GM19023 (cell line): Measurements from ENCODE around the gene PRRX2.

Source experiments
- ATAC-seq: cut with Tn5 transposase; IDR thresholded peaks from one replicate; pipeline ENCODE4 v1.9.1; 2021; ENCODE audit warnings: mild to moderate bottlenecking, moderate library complexity; ENCODE audit not compliant: unreplicated experiment

PRRX2 gene

GRCh38 chr9:129676975-129677374 is 11.5 kb downstream of the PRRX2 start:
- ATAC-seq: no peak

DNA sequence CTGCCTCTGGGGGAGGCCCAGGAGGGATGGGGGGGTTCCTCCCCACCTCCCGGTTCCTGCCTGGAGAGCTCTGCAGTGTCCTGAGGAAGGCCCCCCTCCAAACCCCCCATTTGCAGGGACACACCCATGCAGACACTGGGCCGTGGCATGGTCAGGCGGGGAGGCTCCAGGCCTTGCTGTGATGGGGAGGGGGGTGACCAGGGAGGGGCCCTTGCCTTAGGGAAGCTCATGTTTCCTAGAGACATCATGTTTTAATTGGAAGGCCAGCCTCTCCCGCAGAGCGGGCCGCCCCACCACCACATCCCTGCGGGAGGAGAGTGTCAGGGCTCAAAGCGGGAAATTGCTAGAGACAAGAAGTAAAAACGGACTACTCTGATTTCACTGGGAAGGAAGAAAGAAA is 12.0 kb downstream of the PRRX2 start:
- ATAC-seq: no peak

DNA sequence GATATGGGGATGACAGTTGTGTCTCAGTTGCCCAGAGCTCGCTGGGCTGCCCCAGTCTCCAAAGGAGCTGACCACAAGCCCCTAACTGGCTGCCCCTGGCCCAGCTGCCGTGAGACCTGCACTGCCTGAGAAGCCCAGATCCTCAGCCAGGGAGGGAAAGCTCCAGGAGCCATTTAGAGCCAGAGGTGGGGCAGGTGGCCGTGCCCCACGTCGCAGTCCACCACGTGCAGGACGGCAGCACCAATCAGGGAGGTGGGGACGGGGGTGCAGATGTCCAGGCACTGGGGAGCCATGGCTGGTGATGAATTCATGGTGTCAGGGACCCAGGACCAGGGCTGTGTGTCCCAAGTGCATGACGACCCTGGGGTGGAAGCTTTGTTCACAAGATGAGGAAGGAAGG is 13.4 kb downstream of the PRRX2 start:
- ATAC-seq: no peak

GRCh38 chr9:129679537-129679936 is 14.1 kb downstream of the PRRX2 start:
- no peak for ATAC-seq

DNA sequence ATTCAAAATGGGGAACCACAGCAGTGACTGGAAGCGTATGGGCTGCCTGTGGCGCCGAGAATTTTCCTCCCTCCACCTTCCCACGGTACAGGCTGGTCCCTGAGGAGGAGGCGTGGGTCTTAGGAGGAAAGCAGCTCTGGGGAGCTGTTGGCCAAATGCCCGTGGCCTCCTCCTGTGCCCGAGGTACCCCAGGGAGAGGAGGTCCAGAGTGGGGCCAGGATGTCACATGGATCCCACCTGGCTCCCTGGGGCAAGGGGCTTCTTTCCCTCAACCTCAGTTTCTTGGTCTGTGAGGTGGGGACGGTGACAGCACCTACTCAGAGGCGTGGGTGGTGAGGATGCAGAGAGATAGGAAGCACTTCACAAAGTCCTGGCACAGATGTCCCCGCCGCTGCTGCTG is 16.5 kb downstream of the PRRX2 start:
- no peak for ATAC-seq

DNA sequence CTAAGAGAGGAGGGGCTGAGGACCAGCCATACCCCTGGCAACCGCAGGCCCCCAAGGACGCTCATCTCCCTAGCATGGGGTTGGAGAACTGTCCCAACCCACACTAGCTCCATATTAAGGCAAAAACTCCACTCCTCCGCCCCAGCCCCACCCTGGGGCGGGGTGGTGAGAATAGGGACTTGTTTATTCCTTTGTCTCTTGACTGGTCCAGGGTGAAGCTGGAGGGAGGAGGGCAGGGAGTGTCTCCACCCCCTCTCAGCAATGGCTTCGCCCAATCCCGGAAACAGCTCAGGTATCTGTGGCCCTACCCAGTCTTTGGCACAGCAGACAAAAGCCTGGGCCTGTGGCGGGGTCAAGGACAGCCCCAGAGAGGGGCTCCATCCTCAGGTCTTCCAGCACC is 16.9 kb downstream of the PRRX2 start:
- ATAC-seq: no peak

- no peak for ATAC-seq
These were observed 19.9 kb downstream of the PRRX2 start for GRCh38 chr9:129685220-129685932.

DNA sequence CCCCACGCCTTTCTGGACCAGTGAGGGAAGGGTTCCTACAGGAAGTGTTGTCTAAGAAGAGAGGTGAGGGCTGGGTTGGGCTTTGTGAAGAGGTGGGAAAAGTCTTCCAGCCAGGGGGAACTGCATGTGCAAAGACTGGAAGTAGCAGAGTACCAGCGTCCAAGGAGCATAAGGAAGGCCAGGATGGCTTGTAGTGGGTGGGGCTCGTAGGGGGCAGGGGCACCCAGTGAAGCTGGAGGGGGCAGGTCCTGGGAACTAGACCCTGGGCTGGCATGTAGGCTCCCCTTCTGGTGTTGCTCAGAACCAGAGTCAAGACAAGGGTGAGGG is 20.4 kb downstream of the PRRX2 start:
- ATAC-seq: no peak

DNA sequence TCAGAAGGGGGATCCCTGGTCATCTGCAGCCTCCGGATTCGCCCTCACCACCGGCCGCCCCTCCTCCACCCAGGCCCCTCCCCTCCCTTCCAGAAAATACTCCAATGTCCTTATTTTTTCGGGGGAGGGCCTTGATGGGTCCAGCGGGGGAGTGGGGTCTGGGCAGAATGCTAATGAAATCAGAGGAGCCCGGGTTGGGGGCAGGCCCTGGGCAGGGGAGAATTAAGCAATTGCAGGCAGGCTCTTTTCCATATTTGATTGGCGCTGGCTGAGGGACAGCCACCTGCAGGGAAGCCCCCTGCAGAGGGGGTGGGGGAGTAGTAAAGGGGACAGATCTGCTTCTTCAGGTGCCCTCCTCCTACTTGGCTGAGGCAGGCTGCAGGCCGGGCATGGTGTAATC is 21.3 kb downstream of the PRRX2 start:
- ATAC-seq: no peak

- no peak for ATAC-seq
These were observed 21.9 kb downstream of the PRRX2 start for GRCh38 chr9:129687391-129687790.

DNA sequence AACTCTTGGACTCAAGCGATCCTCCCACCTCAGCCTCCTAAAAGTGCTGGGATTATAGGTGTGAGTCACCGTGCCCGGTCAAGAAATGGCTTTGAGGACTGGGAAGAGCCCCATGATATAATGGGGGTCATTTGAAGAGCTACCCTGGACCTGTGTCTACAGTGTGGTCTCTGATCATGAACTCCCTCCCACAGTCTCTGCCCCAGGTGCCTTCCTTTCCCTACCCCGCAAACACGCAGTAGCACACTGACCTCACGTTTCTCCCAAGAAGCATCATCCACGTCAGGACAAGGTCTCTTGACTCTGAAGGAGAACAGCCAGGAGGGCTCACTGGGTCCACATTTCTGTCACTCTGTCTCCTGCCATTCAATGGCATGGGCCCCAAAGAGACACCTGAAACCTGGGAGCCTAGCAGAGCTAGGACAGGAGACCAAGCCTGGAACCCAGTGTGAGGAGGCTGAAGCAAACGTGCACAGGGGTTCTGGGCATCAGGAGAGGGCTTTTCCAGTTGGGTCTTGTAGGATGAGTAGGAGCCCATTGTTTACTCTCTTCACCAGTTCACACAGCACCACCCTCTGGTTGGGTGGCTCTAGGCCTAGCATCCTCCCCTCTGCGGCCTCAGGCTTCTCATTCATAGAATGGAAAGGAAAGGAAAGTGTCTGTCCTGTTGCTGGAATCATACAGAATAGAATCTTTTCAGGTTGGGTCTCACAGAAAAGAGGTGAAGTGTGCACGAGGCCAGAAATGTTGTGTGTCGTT is 23.0 kb downstream of the PRRX2 start:
- no peak for ATAC-seq

DNA sequence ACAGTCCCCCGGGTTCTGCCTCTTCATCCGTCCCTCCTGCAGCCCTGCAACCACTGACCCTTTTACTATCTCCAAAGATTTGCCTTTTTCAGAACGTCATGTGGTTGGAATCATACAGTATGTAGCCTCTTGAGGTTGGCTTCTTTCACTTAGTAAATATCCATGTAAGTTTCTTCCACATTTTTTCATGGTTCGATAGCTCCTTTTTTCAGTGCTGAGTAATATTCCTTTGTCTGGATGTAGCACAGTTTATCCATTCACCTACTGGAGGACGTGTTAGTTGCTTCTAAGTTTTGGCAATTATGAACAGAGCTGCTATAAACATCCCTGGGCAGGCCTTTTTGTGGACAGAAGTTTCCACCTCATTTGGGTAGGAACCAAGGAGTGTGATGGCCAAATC is 27.1 kb downstream of the PRRX2 start:
- no peak for ATAC-seq

DNA sequence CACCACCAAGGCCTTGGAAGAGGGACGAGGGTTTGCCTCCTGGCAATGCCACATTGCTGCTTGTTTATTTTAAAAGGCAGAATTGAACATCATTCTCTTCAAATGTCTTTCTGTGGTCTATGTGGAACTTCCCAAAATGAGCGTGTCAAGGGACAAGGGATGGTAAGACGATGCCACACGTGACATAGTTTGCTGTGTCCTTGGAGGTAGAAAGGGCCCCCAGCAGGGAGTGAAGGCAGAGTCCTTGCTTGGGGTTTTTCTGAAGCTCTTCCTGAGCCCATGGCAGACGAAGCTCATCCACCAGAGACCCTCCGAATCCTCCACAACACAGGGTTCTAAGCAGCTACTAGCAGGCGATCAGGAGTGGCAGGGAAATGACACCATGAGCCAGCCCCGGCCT is 28.3 kb downstream of the PRRX2 start:
- no peak for ATAC-seq

DNA sequence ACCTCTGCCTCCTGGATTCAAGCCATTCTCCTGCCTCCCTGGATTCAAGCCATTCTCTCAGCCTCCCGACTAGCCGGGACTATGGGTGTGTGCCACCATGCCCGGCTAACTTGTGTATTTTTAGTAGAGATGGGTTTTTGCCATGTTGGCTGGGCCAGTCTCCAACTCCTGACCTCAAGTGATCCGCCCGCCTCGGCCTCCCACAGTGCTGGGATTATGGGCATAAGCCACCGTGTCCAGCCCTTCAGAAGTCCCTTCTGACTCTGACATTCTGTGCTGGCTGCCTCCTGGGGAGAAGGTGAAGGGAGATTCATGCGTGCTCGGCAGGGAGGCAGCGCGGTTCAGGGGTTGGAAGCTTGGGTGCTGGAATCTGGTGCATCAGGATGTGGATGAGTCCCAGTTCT is 28.8 kb downstream of the PRRX2 start:
- ATAC-seq: no peak

DNA sequence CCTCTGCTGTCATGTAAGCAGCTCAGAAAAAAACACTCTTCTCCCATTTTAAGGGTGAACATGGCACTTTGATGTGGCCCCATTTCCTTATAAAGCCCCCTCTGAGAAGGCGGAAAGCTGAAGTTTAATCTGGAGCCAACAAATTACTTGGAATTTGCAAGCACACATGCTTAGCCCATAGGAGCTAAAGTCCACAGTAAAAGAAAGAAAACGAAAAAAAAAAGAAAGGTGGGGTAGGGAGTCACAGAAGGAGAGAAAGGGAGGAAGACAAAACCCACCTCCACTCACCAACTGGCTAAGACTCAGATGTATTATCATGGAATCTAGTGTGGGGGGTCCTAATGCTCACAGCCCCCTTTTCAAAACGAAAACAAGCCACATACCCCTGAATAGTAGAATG is 30.4 kb downstream of the PRRX2 start:
- no peak for ATAC-seq

DNA sequence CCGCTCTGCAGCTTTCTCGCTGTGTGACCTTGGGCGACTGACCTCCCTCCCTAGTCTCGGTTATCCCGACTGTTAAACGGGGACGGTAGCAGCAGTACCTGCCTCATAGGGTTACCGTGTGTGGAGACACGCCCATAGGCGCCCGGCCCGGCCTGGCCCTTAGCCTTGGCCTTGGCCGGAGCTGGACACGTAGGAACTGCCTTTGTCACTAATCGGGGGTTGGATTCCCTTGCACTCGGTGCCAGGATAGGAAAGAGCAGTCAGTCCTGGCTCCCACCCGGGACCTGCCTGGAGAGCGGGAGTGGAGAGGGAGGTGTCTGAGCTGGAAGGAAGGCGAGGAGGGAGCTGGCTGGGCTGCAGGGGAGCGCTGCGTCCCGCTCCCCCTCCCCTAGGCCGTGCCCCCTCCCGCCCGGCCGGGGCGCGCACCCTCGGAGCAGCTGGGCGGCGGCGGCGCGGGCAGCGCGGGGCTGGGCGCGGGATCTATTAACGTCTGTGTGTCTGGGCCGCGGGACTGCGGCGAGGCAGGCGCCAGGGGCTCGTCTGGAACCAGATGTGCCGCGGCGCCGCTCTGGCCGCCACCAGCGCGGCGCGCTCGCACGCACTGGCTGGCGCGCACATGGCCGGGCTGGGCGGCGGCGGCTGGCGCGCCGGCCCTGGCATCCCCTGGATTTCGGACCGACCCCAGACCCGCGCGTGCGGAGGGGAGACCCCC is 31.7 kb downstream of the PRRX2 start:
- ATAC-seq: no peak

DNA sequence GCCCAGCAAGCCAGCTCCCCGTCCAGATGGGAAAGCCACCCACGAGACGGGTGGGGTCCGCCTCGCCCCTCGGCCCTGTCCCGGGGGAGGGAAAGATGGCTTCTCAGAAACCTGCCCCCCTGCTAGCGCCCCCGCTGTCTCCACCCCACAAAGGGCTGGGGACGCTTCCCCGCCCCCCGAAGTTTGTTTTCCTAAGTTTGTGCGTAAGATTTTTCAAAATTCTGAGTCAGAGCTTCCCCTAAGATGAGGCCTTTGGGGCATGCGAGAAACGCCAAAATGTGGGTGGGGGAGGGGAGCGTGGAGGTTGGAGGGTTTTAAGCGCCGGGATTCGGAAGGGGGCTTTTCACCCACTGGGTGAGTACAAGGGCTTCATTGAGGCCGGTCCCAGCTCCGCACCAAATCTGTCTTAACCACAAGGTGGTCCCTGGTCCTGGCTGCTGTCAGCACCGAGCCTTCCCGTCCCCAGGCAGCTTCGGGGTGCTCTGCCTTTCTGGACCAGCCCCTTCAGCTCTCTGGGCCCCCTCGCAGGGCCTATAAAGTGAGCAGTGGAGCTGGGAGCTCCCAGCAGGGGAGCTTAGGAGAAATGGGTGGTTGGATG is 32.3 kb downstream of the PRRX2 start:
- no peak for ATAC-seq

DNA sequence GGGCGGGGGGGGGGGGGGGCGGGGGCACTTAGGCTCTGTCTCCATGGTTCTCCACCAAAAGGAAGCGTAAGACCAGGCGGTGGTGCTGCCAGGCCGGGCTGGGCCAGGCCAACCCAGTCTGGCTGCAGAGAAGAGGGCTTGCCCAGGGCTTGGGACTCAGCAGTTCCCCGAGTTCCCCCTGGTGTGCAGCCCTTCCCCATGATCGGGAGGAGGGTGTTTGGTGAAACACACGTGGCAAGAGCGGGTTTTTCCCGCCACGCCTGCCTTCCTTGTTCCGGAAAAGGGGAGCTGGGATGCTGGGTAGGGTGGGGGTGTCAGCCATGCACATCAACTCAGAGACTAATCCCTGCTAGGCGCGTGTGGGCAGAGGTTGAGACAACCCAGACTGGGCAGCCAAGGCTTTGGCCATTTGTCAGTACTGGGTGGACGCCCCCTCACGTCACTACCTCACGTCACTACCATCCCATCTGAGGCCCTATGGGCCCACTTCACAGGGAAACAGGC is 32.9 kb downstream of the PRRX2 start:
- no peak for ATAC-seq

DNA sequence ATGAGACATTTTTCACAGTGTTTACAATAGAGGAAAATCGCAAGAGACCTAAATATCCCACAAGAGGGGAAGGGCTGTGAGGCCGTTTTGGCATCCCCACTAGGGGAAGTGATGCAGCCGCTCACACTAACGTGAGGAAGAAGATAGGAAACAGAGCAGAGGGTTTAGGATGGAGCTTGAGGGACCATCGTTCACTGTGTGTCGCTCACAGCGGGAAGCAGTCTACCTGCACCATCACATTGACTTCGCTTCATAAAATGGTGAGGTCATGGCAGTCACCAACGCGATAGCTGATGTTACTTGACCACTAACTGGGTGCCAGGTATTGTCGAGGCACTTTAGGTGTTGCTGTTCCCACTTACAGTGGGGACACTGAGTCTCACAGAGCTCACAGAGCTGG is 35.6 kb downstream of the PRRX2 start:
- ATAC-seq: no peak

GRCh38 chr9:129701549-129701948 is 36.1 kb downstream of the PRRX2 start:
- ATAC-seq: no peak
